ENCODE measurements around the gene USP53.

Gene USP53

DNA sequence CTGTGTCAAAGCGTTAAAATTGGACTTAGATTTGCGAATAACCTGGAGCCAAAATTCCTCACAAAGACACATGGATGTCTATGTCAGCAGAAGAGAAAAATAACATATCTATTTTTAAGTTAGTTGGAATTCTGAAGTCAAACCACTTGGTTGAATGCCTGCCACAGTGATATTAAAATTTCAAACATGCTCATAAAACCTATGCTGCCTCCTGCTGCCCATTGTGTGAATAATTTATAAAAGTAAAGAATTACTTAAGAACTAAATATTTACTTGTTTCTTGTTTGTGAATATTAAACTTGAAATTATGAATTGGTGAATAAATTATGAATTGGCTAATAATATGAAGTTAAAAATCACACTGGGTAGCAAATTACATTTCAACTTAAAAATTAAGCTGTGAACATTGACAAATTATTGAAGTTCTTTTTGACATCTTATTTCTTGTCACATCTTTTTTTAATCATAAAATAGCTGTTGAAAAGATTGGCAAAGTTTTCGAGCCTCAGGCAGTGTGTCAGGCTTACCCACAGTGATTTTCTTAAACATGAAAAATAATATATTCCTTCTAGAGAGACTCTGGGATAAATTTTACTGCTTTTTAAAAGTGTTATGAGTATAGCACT is 74.0 kb downstream of the USP53 start:
- H3K27ac ChIP-seq (ENCODE audit: low read depth, low read length) = no peak overlapping the region
- peaks cover 12% of the 10 kb centered on the region for H3K4me1 ChIP-seq (ENCODE audit: control insufficient read depth, insufficient read depth, low read length)
- H3K9ac ChIP-seq (ENCODE audit: low read length) = no peak overlapping the region
- H3K36me3 ChIP-seq (ENCODE audit: control insufficient read depth, insufficient read depth, low read length) = no peaks in the 10 kb centered on the region
- H3K27me3 ChIP-seq (ENCODE audit: control insufficient read depth, insufficient read depth, low read length) = no peaks in the 10 kb centered on the region
- no peak overlapping the region for H3K4me3 ChIP-seq (ENCODE audit: low read length)

DNA sequence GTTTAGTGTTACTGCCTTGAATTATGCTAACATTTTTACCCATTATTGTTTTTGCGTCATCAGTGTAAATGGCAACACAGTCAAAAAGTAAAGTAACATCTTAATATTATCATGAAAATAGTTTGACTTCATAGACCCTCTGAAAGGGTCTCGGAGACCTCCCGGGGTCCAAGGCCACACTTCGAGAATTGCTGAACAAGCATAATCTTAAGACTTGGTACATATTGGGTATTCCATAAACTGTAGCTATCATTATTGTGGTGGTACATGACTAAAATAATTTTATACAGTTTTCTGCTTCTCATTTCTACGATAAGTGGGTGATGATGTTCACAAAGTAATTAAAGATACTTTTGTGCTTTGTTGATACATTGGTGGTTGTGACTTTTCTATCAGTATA is 76.8 kb downstream of the USP53 start:
- Histone ChIP-seq H3K9ac (ENCODE audit: low read length) (no peak overlapping the region), H3K27me3 (ENCODE audit: control insufficient read depth, insufficient read depth, low read length) (no peaks in the 10 kb centered on the region), H3K27ac (ENCODE audit: low read depth, low read length) (no peak overlapping the region), H3K4me1 (ENCODE audit: control insufficient read depth, insufficient read depth, low read length) (peaks cover 12% of the 10 kb centered on the region), H3K4me3 (ENCODE audit: low read length) (no peak overlapping the region), H3K36me3 (ENCODE audit: control insufficient read depth, insufficient read depth, low read length) (no peaks in the 10 kb centered on the region)

DNA sequence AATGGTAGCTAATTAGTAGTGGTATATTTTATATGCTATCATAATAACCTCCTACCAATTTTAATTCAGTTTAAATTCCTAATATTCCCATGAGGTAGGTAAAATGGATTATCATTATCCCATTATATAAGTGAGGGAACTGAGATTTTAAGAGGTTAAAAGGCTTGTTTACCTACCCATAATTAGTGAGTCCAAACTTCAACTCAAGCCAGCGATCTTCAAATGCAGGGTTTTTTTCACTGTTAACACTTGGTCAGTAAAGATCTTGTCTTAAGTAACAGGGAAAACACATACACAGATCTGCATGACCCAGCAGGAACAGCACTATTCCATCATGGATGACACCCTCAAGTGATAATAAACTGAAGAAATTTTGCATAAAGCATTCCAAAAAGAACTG is 78.1 kb downstream of the USP53 start:
- Histone ChIP-seq H3K4me1 (ENCODE audit: control insufficient read depth, insufficient read depth, low read length) (peaks cover 5% of the 10 kb centered on the region), H3K4me3 (ENCODE audit: low read length) (no peak overlapping the region), H3K27ac (ENCODE audit: low read depth, low read length) (no peak overlapping the region), H3K27me3 (ENCODE audit: control insufficient read depth, insufficient read depth, low read length) (no peaks in the 10 kb centered on the region), H3K9ac (ENCODE audit: low read length) (no peak overlapping the region), H3K36me3 (ENCODE audit: control insufficient read depth, insufficient read depth, low read length) (no peaks in the 10 kb centered on the region)

DNA sequence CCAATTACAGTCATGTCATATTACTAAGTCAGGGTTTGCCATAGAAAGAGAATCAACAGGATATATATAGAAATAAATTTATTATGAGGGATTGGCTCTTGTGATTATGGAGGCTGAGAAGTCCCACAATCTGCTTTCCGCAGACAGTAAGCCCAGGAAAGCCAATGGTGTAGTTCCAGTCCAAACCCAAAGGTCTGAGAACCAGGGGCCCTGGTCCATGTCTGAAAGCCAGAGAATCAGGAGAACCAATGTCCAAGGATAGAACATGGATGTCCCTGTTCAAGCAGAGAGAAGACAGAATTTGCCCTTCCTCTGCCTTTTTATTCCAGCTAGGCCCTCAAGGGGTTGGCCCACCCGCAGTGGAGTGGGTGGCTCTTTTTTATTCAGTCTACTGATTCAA is 83.8 kb downstream of the USP53 start:
- no peak overlapping the region for H3K27ac ChIP-seq (ENCODE audit: low read depth, low read length)
- H3K9ac ChIP-seq (ENCODE audit: low read length) = no peak overlapping the region
- peaks cover 15% of the 10 kb centered on the region for H3K4me1 ChIP-seq (ENCODE audit: control insufficient read depth, insufficient read depth, low read length)
- no peaks in the 10 kb centered on the region for H3K36me3 ChIP-seq (ENCODE audit: control insufficient read depth, insufficient read depth, low read length)
- no peak overlapping the region for H3K4me3 ChIP-seq (ENCODE audit: low read length)
- H3K27me3 ChIP-seq (ENCODE audit: control insufficient read depth, insufficient read depth, low read length) = no peaks in the 10 kb centered on the region

DNA sequence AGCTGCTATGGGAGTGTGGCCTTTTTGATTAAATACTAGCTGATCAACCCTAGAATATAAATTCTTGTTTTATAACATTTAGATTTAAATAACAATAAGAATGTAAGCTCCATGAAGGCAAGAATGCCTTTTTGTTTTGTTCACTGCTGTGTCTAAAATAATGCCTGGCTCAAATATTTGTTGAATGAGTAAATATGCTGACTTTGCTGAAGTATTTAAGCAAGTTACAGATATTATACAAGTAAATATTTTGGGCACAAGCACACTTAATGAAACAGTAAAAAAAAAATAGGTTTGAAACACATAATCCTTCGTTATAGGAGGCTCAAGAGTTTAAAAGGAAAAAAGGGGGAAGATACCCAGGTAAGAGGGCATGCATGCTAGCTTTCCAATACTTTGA is 85.3 kb downstream of the USP53 start:
- Histone ChIP-seq H3K27me3 (ENCODE audit: control insufficient read depth, insufficient read depth, low read length) (no peaks in the 10 kb centered on the region), H3K4me3 (ENCODE audit: low read length) (no peak overlapping the region), H3K4me1 (ENCODE audit: control insufficient read depth, insufficient read depth, low read length) (peaks cover 15% of the 10 kb centered on the region), H3K9ac (ENCODE audit: low read length) (no peak overlapping the region), H3K27ac (ENCODE audit: low read depth, low read length) (no peak overlapping the region), H3K36me3 (ENCODE audit: control insufficient read depth, insufficient read depth, low read length) (no peaks in the 10 kb centered on the region)

DNA sequence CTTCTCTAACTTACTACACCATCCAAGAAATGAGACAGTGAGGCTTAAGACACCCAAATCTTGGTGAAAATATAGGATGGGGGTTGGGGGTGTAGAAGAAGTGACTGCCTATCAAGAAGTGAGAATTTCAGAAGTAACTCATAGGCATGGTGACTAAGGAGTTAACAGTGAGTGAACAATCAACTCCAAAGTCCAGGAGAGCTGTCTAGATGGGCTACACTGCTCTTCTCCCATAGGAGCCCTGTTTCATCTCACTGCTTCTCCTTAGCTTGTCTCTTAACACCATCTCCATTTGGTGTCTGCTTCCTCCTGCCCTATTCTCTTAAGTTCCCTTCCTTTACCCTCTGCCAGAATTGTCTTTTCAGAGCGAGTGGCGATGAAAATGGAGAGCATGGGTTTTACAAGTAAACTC is 86.8 kb downstream of the USP53 start:
- Histone ChIP-seq H3K36me3 (ENCODE audit: control insufficient read depth, insufficient read depth, low read length) (no peaks in the 10 kb centered on the region), H3K9ac (ENCODE audit: low read length) (peak overlapping the region; percentile 21), H3K27me3 (ENCODE audit: control insufficient read depth, insufficient read depth, low read length) (no peaks in the 10 kb centered on the region), H3K4me3 (ENCODE audit: low read length) (peak overlapping the region; percentile 94), H3K4me1 (ENCODE audit: control insufficient read depth, insufficient read depth, low read length) (peaks cover 15% of the 10 kb centered on the region), H3K27ac (ENCODE audit: low read depth, low read length) (peak overlapping the region; percentile 91)

DNA sequence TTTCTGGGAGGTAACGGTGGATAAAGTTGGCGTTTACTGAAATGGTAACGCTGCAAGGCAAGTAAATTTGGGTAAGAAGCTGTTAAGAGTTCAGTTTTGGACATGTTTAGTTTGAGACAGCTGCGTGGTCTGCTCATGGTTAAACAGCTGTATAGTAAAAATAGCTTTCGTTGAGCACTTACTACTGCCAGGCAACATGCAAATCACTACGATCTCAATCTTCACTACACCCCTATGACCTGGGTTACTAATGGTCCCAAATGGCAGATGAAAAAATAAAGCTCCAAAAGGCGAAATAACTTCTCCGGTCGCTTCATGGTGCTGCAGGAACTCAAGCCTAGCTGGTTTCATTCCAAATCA is 87.2 kb downstream of the USP53 start:
- Histone ChIP-seq H3K27me3 (ENCODE audit: control insufficient read depth, insufficient read depth, low read length) (no peaks in the 10 kb centered on the region), H3K9ac (ENCODE audit: low read length) (peak overlapping the region; percentile 21), H3K4me1 (ENCODE audit: control insufficient read depth, insufficient read depth, low read length) (peaks cover 15% of the 10 kb centered on the region), H3K36me3 (ENCODE audit: control insufficient read depth, insufficient read depth, low read length) (no peaks in the 10 kb centered on the region), H3K4me3 (ENCODE audit: low read length) (peak overlapping the region; percentile 94), H3K27ac (ENCODE audit: low read depth, low read length) (peak overlapping the region; percentile 91)

DNA sequence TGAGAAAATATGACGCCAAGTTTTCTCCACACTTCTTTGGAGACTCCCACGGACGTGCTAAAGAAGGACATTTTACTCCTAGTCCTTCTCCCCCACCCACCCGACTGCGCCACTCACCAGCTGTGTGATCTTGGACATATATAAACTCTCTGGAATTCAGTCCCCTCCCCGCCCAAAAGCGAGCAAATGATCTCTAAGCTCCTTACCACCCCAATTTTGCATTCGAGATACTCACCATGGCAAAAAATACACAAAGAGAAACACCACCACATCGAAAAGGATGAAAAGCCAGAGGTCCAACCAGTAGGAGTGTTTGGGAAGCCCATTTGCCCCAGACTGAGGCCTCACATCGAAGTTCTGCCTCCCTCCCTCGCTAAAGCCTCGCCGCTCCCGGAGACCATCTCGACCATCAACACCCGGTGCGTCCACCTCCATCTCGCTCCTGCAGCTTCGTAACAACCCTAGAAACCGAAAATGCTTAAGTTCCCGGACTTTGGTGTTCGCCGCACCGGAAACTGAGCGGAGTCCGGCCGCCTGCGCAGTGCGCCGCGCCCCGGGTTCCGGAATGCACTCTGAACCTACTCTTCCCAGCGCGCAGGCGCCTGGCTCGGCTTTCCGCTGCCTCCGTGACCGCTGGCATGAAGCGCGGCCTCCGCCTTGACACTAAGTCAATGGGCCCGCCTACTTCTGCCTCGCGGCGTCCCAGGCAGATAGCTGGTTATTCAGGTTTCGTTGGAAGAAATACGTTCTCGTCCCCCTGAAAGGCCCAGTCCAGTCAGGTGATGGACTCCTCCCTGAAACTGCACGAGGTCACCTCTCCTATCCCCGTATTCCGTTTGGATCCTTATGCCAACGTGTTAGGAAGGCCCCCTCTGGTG is 87.8 kb downstream of the USP53 start:
- H3K4me3 ChIP-seq (ENCODE audit: low read length) = peak overlapping the region; percentile 94

DNA sequence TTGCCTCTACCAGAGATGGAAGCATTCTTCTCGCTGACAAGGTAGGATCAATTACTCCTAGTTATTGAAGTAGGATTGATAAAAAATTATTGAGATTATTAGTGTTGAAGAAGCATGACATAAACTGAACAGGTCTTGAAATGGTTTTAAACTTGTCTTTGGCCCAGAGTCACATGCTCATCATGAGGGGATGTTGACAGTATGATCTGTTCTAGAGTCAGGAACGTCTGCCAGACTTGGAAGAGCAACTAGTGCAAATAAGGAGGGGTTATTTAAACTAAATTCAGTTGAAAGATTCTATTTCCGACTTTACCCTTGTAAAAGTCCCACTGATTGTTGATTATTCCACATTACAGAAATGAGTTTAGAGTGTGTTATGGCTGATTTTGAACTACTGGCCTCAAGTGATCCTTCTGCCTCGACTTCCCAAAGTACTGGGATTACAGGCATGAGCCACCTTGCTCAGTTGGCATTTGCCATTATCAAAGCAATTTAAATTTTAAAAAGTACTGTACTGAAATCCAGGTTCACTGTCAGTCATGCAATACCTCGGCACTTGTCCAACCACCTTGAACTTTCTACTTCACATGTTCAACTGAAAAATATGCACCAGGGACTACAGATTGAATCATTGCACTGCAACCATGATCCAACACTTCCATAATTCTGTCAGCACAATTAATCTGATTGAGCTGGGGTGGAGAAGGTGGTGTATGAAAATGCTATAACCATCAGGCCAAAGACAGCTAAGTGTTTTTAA is 89.7 kb downstream of the USP53 start:
- no peaks in the 10 kb centered on the region for H3K27me3 ChIP-seq (ENCODE audit: control insufficient read depth, insufficient read depth, low read length)
- no peak overlapping the region for H3K4me3 ChIP-seq (ENCODE audit: low read length)
- H3K36me3 ChIP-seq (ENCODE audit: control insufficient read depth, insufficient read depth, low read length) = no peaks in the 10 kb centered on the region
- no peak overlapping the region for H3K9ac ChIP-seq (ENCODE audit: low read length)
- H3K4me1 ChIP-seq (ENCODE audit: control insufficient read depth, insufficient read depth, low read length) = peaks cover 15% of the 10 kb centered on the region
- no peak overlapping the region for H3K27ac ChIP-seq (ENCODE audit: low read depth, low read length)

More for the DNA sequence above, 87.8 kb downstream of the USP53 start:
- Histone ChIP-seq H3K27me3 (ENCODE audit: control insufficient read depth, insufficient read depth, low read length) (no peaks in the 10 kb centered on the region), H3K36me3 (ENCODE audit: control insufficient read depth, insufficient read depth, low read length) (no peaks in the 10 kb centered on the region), H3K27ac (ENCODE audit: low read depth, low read length) (peak overlapping the region; percentile 91), H3K9ac (ENCODE audit: low read length) (peak overlapping the region; percentile 73), H3K4me1 (ENCODE audit: control insufficient read depth, insufficient read depth, low read length) (peaks cover 15% of the 10 kb centered on the region)

DNA sequence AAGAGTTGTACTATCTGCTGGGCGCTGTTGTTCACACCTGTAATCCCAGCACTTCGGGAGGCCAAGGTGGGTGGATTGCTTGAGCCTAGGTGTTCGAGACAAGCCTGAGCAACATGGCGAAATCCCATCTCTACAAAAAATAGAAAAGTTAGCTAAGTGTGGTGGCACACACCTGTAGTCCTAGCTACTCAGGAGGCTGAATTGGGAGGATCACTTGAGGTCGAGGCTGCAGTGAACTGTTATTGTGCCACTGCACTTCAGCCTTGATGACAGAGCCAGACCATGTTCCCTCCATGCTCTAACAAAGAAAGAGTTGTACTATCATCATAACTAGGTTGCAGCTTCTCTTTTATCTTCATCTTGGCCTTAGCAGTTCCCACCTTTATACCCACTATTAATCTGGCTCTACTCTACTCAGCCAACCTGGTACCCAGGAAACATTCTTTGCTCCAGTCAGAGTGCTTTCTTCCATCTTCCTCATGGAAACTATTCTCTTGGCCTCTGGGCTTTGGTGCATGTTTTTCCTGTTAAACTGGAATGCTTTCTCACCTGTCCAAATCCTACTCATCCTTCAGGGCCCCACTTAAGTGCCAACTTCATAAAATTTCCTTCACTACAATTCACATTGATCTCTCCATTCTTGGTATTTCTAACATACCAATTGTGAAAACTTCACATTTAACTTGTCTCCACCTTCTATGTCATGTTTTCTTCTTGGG is 91.2 kb downstream of the USP53 start:
- Histone ChIP-seq H3K36me3 (ENCODE audit: control insufficient read depth, insufficient read depth, low read length) (no peaks in the 10 kb centered on the region), H3K4me3 (ENCODE audit: low read length) (no peak overlapping the region), H3K27ac (ENCODE audit: low read depth, low read length) (no peak overlapping the region), H3K9ac (ENCODE audit: low read length) (no peak overlapping the region), H3K27me3 (ENCODE audit: control insufficient read depth, insufficient read depth, low read length) (no peaks in the 10 kb centered on the region), H3K4me1 (ENCODE audit: control insufficient read depth, insufficient read depth, low read length) (peaks cover 11% of the 10 kb centered on the region)

DNA sequence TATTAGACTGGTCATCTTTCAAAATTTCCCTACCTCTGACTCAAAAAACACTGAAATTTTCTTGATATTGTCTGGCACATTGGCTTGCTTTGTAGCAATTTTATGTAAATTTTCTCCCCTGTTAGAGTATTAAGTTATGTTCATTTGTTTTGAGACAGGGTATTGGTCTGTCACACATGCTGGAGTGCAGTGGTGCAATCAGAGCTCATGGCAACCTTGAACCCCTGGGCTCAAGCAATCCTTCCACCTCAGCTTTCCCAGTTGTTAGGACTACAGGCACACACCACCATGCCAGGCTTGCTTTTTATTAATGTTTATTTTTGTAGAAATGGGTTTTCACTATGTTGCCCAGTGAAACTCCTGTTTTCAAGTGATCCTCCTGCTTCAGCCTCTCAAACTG is 91.9 kb downstream of the USP53 start:
- H3K4me1 ChIP-seq (ENCODE audit: control insufficient read depth, insufficient read depth, low read length) = peaks cover 4% of the 10 kb centered on the region
- no peak overlapping the region for H3K4me3 ChIP-seq (ENCODE audit: low read length)
- H3K27me3 ChIP-seq (ENCODE audit: control insufficient read depth, insufficient read depth, low read length) = no peaks in the 10 kb centered on the region
- H3K9ac ChIP-seq (ENCODE audit: low read length) = no peak overlapping the region
- H3K36me3 ChIP-seq (ENCODE audit: control insufficient read depth, insufficient read depth, low read length) = no peaks in the 10 kb centered on the region
- no peak overlapping the region for H3K27ac ChIP-seq (ENCODE audit: low read depth, low read length)

DNA sequence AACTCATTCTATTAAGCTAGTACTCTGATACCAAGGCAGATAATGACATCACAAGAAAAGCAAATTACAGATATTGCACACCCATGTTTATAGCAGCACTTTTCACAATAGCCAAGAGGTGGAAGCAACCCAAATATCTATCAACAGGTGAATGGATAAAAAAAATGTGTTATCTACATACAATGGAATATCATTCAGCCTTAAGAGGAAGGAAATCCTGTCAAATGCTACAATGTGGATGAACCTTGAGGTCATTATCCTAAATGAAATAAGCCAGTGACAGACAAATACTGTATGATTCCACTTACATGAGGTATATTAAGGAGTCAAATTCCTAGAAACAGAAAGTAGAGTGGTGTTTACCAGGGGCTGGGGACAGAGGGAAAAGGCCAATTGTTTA is 95.1 kb downstream of the USP53 start:
- H3K9ac ChIP-seq (ENCODE audit: low read length) = no peak overlapping the region
- H3K27me3 ChIP-seq (ENCODE audit: control insufficient read depth, insufficient read depth, low read length) = no peaks in the 10 kb centered on the region
- H3K27ac ChIP-seq (ENCODE audit: low read depth, low read length) = no peak overlapping the region
- no peaks in the 10 kb centered on the region for H3K36me3 ChIP-seq (ENCODE audit: control insufficient read depth, insufficient read depth, low read length)
- H3K4me1 ChIP-seq (ENCODE audit: control insufficient read depth, insufficient read depth, low read length) = no peaks in the 10 kb centered on the region
- no peak overlapping the region for H3K4me3 ChIP-seq (ENCODE audit: low read length)

Measured in rectal smooth muscle tissue (tissue), 1 donor.